H1 (cell line): ENCODE data around the gene BRI3BP. TPM values are rescaled to one million over a fixed set of nuclear protein-coding genes. Genes with fewer than 3 reads are reported as not detected.

Experiments
- CTCF ChIA-PET: fragments of 300-600 bp; sonication (Branson Sonifier 250); formaldehyde crosslinking; loops from one replicate; lab custom pipeline; 2021; ENCODE audit not compliant: partially characterized antibody; lab: Charles Lee
- POLR2A ChIA-PET: fragments of 300-600 bp; sonication (Branson Sonifier 250); formaldehyde crosslinking; loops from one replicate; lab custom pipeline; 2021; ENCODE audit warnings: inconsistent platforms; ENCODE audit not compliant: partially characterized antibody; lab: Charles Lee
- DNase-seq, 2 experiments: peaks; one replicate each; pipeline versions ENCODE4 v3.0.0 to v3.0.0-alpha.2; 2010 to 2022; ENCODE audit warnings: low spot score in 2 of 2, low read depth in 1 of 2, mixed read lengths in 1 of 2
- FAIRE-seq: peaks from 2 replicates; lab custom pipeline; 2011; peaks lifted over from hg19 to GRCh38; lab: Jason Lieb, UNC
- H2AFZ ChIP-seq: 2 replicates; pipeline ENCODE4 v1.8.1; 2012; ENCODE audit warnings: low read length, inconsistent platforms
- H2AK5ac ChIP-seq: 2 replicates; pipeline ENCODE4 v1.6.1; 2013; ENCODE audit warnings: low read depth, low read length
- H2BK120ac ChIP-seq: replicated peaks from 2 replicates; pipeline ENCODE3; 2013; ENCODE audit warnings: low read depth, low read length, inconsistent platforms
- H2BK12ac ChIP-seq: 2 replicates; pipeline ENCODE4 v1.6.1; 2013; ENCODE audit warnings: low read depth, low read length
- H2BK15ac ChIP-seq: 2 replicates; pipeline ENCODE4 v1.6.1; 2013; ENCODE audit warnings: low read length
- H2BK20ac ChIP-seq: 2 replicates; pipeline ENCODE4 v1.6.1; 2013; ENCODE audit warnings: low read length
- H2BK5ac ChIP-seq: 2 replicates; pipeline ENCODE4 v1.6.1; 2013; ENCODE audit warnings: low read depth, low read length
- H3K14ac ChIP-seq: 2 replicates; pipeline ENCODE4 v1.6.1; 2013; ENCODE audit warnings: inconsistent platforms; ENCODE audit not compliant: insufficient read length
- H3K18ac ChIP-seq: 2 replicates; pipeline ENCODE4 v1.6.1; 2013; ENCODE audit warnings: low read length; ENCODE audit errors: extremely low read depth
- H3K23ac ChIP-seq: 2 replicates; pipeline ENCODE4 v1.6.1; 2013; ENCODE audit warnings: inconsistent platforms; ENCODE audit not compliant: insufficient read length
- H3K23me2 ChIP-seq: 2 replicates; pipeline ENCODE4 v1.6.1; 2013; ENCODE audit warnings: low read depth, low read length
- H3K27ac ChIP-seq: 2 replicates; pipeline ENCODE4 v1.6.1; 2011; ENCODE audit warnings: low read depth, low read length, inconsistent platforms
- H3K27me3 ChIP-seq, 4 experiments: replicated peaks in 1 of 4; 1 replicate in 1 of 4; 2 replicates in 3 of 4; pipeline versions ENCODE4 v1.6.1 to v1.8.1; 2011 to 2013; ENCODE audit warnings: low read length in 3 of 4, mild to moderate bottlenecking in 3 of 4, inconsistent platforms in 2 of 4, mixed read lengths in 2 of 4, moderate library complexity in 1 of 4; ENCODE audit not compliant: control insufficient read depth in 3 of 4, insufficient read depth in 3 of 4; ENCODE audit errors: extremely low read depth in 1 of 4
- H3K36me3 ChIP-seq, 4 experiments: 2 replicates each; pipeline versions ENCODE4 v1.6.1 to v1.8.1; 2011 to 2013; ENCODE audit warnings: mild to moderate bottlenecking in 4 of 4, low read length in 3 of 4, moderate library complexity in 2 of 4, control low read depth in 1 of 4, inconsistent platforms in 1 of 4; ENCODE audit not compliant: insufficient read depth in 4 of 4, control insufficient read depth in 2 of 4
- H3K4ac ChIP-seq: replicated peaks from 2 replicates; pipeline ENCODE3; 2013; ENCODE audit warnings: low read length, low read depth, mixed read lengths, inconsistent platforms; ENCODE audit not compliant: insufficient read length
- H3K4me1 ChIP-seq, 4 experiments: replicated peaks in 1 of 4; 1 replicate in 1 of 4; 2 replicates in 3 of 4; pipeline versions ENCODE4 v1.6.1 to v1.8.1; 2011 to 2013; ENCODE audit warnings: low read length in 3 of 4, inconsistent platforms in 2 of 4, mixed read lengths in 1 of 4; ENCODE audit not compliant: insufficient read depth in 4 of 4, control insufficient read depth in 3 of 4
- H3K4me2 ChIP-seq, 2 experiments: 2 replicates each; pipeline versions ENCODE4 v1.6.1 to v1.8.1; 2011 to 2013; ENCODE audit warnings: low read depth in 2 of 2, low read length in 2 of 2, control low read depth in 1 of 2, inconsistent platforms in 1 of 2, mild to moderate bottlenecking in 1 of 2; ENCODE audit not compliant: insufficient read depth in 1 of 2
- H3K4me3 ChIP-seq, 4 experiments: fragments of 200-600, 300-600 bp in 1 of 4; sonication (generic), shearing (Covaris generic), sonication (Bioruptor Twin) in 1 of 4; 2 replicates each; pipeline versions ENCODE4 v1.5.1 to v1.8.1; 2011 to 2016; ENCODE audit warnings: low read length in 4 of 4, low read depth in 3 of 4, control low read depth in 2 of 4, inconsistent platforms in 2 of 4, mild to moderate bottlenecking in 2 of 4, mixed read lengths in 1 of 4, moderate library complexity in 1 of 4; ENCODE audit not compliant: insufficient read depth in 2 of 4; ENCODE audit errors: extremely low read depth in 1 of 4
- H3K56ac ChIP-seq: replicated peaks from 2 replicates; pipeline ENCODE3; 2013; ENCODE audit warnings: low read depth, mild to moderate bottlenecking, mixed read lengths, low read length, inconsistent platforms; ENCODE audit not compliant: insufficient read length
- H3K79me1 ChIP-seq: 2 replicates; pipeline ENCODE4 v1.6.1; 2013; ENCODE audit warnings: low read depth, low read length, control low read depth
- H3K79me2 ChIP-seq, 2 experiments: 2 replicates each; pipeline versions ENCODE4 v1.6.1 to v1.8.1; 2012 to 2013; ENCODE audit warnings: low read length in 2 of 2, mild to moderate bottlenecking in 2 of 2, inconsistent platforms in 1 of 2; ENCODE audit not compliant: insufficient read depth in 2 of 2, control insufficient read depth in 1 of 2
- H3K9ac ChIP-seq, 4 experiments: replicated peaks in 1 of 4; 1 replicate in 1 of 4; 2 replicates in 3 of 4; pipeline versions ENCODE4 v1.6.1 to v1.8.1; 2011 to 2013; ENCODE audit warnings: low read depth in 3 of 4, low read length in 3 of 4, control low read depth in 2 of 4, mild to moderate bottlenecking in 2 of 4, moderate library complexity in 2 of 4, inconsistent platforms in 1 of 4; ENCODE audit errors: extremely low read depth in 1 of 4
- H3K9me3 ChIP-seq, 2 experiments: 2 replicates each; pipeline versions ENCODE4 v1.6.1 to v1.8.1; 2012 to 2013; ENCODE audit warnings: mild to moderate bottlenecking in 2 of 2, moderate library complexity in 2 of 2, control low read depth in 1 of 2, inconsistent platforms in 1 of 2, low read depth in 1 of 2, low read length in 1 of 2, mixed read lengths in 1 of 2; ENCODE audit not compliant: insufficient read depth in 2 of 2
- H4K20me1 ChIP-seq, 2 experiments: replicated peaks in 1 of 2; 2 replicates each; pipeline versions ENCODE3 to v1.8.1; 2011 to 2013; ENCODE audit warnings: inconsistent platforms in 2 of 2, low read length in 2 of 2, mild to moderate bottlenecking in 1 of 2; ENCODE audit not compliant: insufficient read depth in 2 of 2, control insufficient read depth in 1 of 2
- H4K5ac ChIP-seq: 2 replicates; pipeline ENCODE4 v1.6.1; 2013; ENCODE audit warnings: low read length, low read depth, mixed read lengths, inconsistent platforms; ENCODE audit not compliant: insufficient read length
- H4K8ac ChIP-seq: 2 replicates; pipeline ENCODE4 v1.8.0; 2013; ENCODE audit warnings: mild to moderate bottlenecking, moderate library complexity, low read length, inconsistent platforms; ENCODE audit not compliant: insufficient read depth; ENCODE audit errors: extremely low read depth
- H4K91ac ChIP-seq: replicated peaks from 2 replicates; pipeline ENCODE3; 2013; ENCODE audit warnings: low read length, mixed read lengths, inconsistent platforms; ENCODE audit not compliant: insufficient read length
- EZH2 ChIP-seq: fragments of 200-600 bp; sonication (generic); IDR thresholded peaks from 2 replicates; pipeline ENCODE4 v1.7.1; 2012; ENCODE audit warnings: low read depth, mild to moderate bottlenecking, moderate library complexity, low read length, inconsistent platforms; ENCODE audit not compliant: severe bottlenecking
- GTF2F1 ChIP-seq: IDR thresholded peaks from 2 replicates; pipeline ENCODE4 v1.6.1; 2012; ENCODE audit warnings: low read depth, low read length, improper control_type of control experiment, borderline replicate concordance
- HDAC6 ChIP-seq: IDR thresholded peaks from one replicate; pipeline ENCODE4 v1.7.1; 2012; ENCODE audit warnings: low read depth, mild to moderate bottlenecking, inconsistent platforms, low read length, moderate library complexity
- KDM1A ChIP-seq: fragments of 200-600, 300-600 bp; sonication (generic); IDR thresholded peaks from 2 replicates; pipeline ENCODE4 v1.7.1; 2016; ENCODE audit warnings: mild to moderate bottlenecking, low read length, borderline replicate concordance
- POLR2A ChIP-seq, 2 experiments: IDR thresholded peaks; 1 replicate in 1 of 2; 2 replicates in 1 of 2; pipeline ENCODE4 v1.6.1; 2011; ENCODE audit warnings: low read depth in 2 of 2, low read length in 2 of 2, mild to moderate bottlenecking in 2 of 2; ENCODE audit errors: control extremely low read depth in 1 of 2
- RFX5 ChIP-seq: IDR thresholded peaks from 2 replicates; pipeline ENCODE4 v1.6.1; 2011; ENCODE audit warnings: low read depth, low read length, improper control_type of control experiment, borderline replicate concordance
- SIX5 ChIP-seq: IDR thresholded peaks from 2 replicates; pipeline ENCODE4 v1.6.1; 2011; ENCODE audit warnings: mild to moderate bottlenecking, low read depth, low read length
- SP1 ChIP-seq: IDR thresholded peaks from 2 replicates; pipeline ENCODE4 v1.6.1; 2011; ENCODE audit warnings: low read depth, low read length
- TBP ChIP-seq: IDR thresholded peaks from 2 replicates; pipeline ENCODE4 v1.6.1; 2011; ENCODE audit warnings: low read depth, low read length, improper control_type of control experiment
- TEAD4 ChIP-seq: IDR thresholded peaks from 2 replicates; pipeline ENCODE4 v1.6.1; 2012; ENCODE audit warnings: low read depth, low read length, inconsistent platforms, mixed read lengths
- ZNF274 ChIP-seq: IDR thresholded peaks from 2 replicates; pipeline ENCODE4 v1.7.0; 2012; ENCODE audit warnings: low read length, borderline replicate concordance; ENCODE audit errors: extremely low read depth
- WGBS, 2 experiments: shearing (Covaris generic) in 1 of 2; methylation state at CpG; one replicate each; pipeline versions ENCODE4 v1.1.6 to v1.1.7; 2013 to 2015; ENCODE audit warnings: low lambda C conversion rate in 2 of 2, mixed read lengths in 2 of 2, inconsistent platforms in 1 of 2, low coverage in 1 of 2, missing lambda C conversion rate in 1 of 2; ENCODE audit not compliant: insufficient replicate concordance in 2 of 2, insufficient coverage in 1 of 2, insufficient read length in 1 of 2; ENCODE audit errors: extremely low coverage in 1 of 2, missing lambda C conversion rate in 1 of 2; 5-methylcytosine and 5-hydroxymethylcytosine counted together
- polyA plus RNA-seq, 7 experiments: library from polyadenylated mRNA; depleted of rRNA in 3 of 7; stranded (reverse) in 5 of 7; unstranded in 2 of 7; fragments of >200 nt in 5 of 7; fragments of 200-250 nt in 2 of 7; gene quantifications; 1 replicate in 5 of 7; 2 replicates in 1 of 7; 4 replicates in 1 of 7; pipeline versions ENCODE4 v1.2.1 to v1.2.3, GENCODE V29; 2011 to 2013; ENCODE audit warnings: missing spikeins in 2 of 7, mixed read lengths in 2 of 7
- total RNA-seq: library from RNA; stranded (reverse); fragmentation: NEBNext Ultra II Directional; extraction: Animal tissue kit (Norgen Biotek cat#: 25700); gene quantifications from 2 replicates; pipeline ENCODE4 v1.2.1, GENCODE V29; 2021
- TF ChIP-seq, protein P1 (sequence below): IDR thresholded peaks from 2 replicates; pipeline ENCODE4 v1.6.1; 2012; ENCODE audit warnings: inconsistent platforms

Gene BRI3BP
- total and polyA plus RNA-seq, 2 of the 8 experiments (the other 6 are each of a cell fraction or from before 2014, with no cell fraction given): 5.4 to 14.2 TPM

DNA sequence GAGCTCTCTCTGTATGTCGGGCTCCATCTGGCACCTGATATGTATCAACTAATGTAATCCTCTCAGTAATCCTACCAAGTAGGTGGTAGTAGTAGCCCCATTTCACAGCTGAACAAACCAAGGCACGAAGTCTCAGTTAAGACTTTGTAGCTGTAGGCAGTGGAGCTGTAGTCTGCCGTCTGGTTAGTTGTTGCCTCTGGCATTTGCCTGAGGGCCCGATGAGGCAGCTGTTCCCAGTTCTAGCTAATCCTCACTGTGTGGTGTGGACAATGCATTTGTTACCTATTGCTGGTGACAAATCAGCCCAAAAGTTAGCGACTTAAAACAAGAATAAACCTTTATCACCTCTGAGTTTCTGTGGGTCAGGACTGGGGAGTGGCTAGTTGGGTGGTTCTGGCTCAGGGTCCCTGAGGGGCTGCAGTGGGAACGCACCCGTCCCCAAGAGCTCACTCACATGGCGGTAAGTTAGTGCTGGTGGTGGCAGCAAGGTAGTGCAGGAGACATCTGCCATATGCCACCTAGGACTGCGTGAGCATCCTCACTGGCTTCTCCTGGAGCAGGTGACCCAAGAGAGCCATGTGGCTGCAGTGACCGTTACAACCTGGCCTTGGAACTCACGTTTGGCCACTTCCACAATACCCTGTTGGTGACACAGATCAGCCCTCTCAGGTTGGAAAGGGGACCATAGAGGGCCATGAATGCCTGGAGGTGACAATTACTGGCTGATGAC is 77.4 kb downstream of the BRI3BP start:
- Histone ChIP-seq H4K8ac (no peak overlapping the region), H3K9ac (no peak overlapping the region), H2AK5ac (no peak overlapping the region), H4K5ac (no peak overlapping the region), H2BK15ac (no peak overlapping the region), H2BK12ac (no peak overlapping the region), H3K14ac (no peak overlapping the region), H3K23ac (no peak overlapping the region), H3K27ac (no peak overlapping the region), H4K91ac (no peak overlapping the region), H2BK5ac (no peak overlapping the region; the same call in 1 of the 2 replicates), H2AFZ (no peak overlapping the region), H2BK20ac (no peak overlapping the region), H3K79me1 (peaks cover 18% of the 10 kb centered on the region), H3K4me2 (no peak overlapping the region), H3K9me3 (no peaks in the 10 kb centered on the region), H3K4ac (no peak overlapping the region), H3K23me2 (peaks cover 3% of the 10 kb centered on the region; the same call in 1 of the 2 replicates), H3K79me2 (peaks cover 3 to 63% of the 10 kb centered on the region in 2 experiments; a peak in 3 of 4 replicates), H3K4me1 (peaks cover 0 to 13% (median 5%) of the 10 kb centered on the region in 4 experiments; a peak in 3 of 7 replicates), H3K36me3 (peaks cover 0 to 9% (median 3%) of the 10 kb centered on the region in 4 experiments; a peak in 6 of 8 replicates), H2BK120ac (no peak overlapping the region), H3K27me3 (no peaks in the 10 kb centered on the region), H3K4me3 (no peak overlapping the region), H3K56ac (no peak overlapping the region), H3K18ac (no peak overlapping the region), H4K20me1 (peaks cover 19% of the 10 kb centered on the region in 2 experiments)
- DNase-seq (no peak), FAIRE-seq (no peak)
- POLR2A ChIA-PET: interaction anchor here (0.7 to 1.5 kb wide), 3 partner anchors 14 to 156 kb away, joined by 3 read pairs; partner anchors contain the start of genes BRI3BP and UBC
- 93% methylated on average over 11 of the region's 11 CpGs; no CpG with 5 or more reads in 1 of the 2 experiments for WGBS, 2 experiments
- CTCF ChIA-PET: interaction anchor here (0.7 to 3.6 kb wide), 17 partner anchors 11 to 304 kb away, joined by 3 to 17 read pairs (median 3); no protein-coding TSS in a partner anchor
- TF ChIP-seq TBP: no peak
- no peak for TF ChIP-seq SIX5
- TF ChIP-seq TEAD4: no peak
- no peak for TF ChIP-seq ZNF274
- no peak for TF ChIP-seq EZH2
- TF ChIP-seq KDM1A: no peak
- TF ChIP-seq RFX5: no peak
- no peak for TF ChIP-seq GTF2F1
- TF ChIP-seq, protein P1, sequence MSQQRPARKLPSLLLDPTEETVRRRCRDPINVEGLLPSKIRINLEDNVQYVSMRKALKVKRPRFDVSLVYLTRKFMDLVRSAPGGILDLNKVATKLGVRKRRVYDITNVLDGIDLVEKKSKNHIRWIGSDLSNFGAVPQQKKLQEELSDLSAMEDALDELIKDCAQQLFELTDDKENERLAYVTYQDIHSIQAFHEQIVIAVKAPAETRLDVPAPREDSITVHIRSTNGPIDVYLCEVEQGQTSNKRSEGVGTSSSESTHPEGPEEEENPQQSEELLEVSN: no peak
- TF ChIP-seq POLR2A (IDR thresholded peaks at IDR 0.05; ENCODE audit: control extremely low read depth in 1 of 2, low read depth in 2 of 2, low read length in 2 of 2): no peak
- TF ChIP-seq SP1: no peak
- no peak for TF ChIP-seq HDAC6
